ENCODE results near the gene NOTCH3.

The NOTCH3 gene

GRCh38 chr19:15113245-15114152 is 87.3 kb downstream of the NOTCH3 start:
- DNase-seq (ENCODE audit: low read depth) = no peak
- H3K4me3 ChIP-seq (ENCODE audit: low read depth, low read length) = no peak overlapping the region
- TF ChIP-seq CTCF (IDR thresholded peaks at IDR 0.05; ENCODE audit: control insufficient read depth, extremely low read depth, insufficient read depth) = no peak

GRCh38 chr19:15112385-15112784 is 88.4 kb downstream of the NOTCH3 start:
- no peak for DNase-seq (ENCODE audit: low read depth)
- H3K4me3 ChIP-seq (ENCODE audit: low read depth, low read length) = no peak overlapping the region
- no peak; the same call in 1 of the 2 replicates for TF ChIP-seq CTCF (IDR thresholded peaks at IDR 0.05; ENCODE audit: control insufficient read depth, extremely low read depth, insufficient read depth)

GRCh38 chr19:15111758-15112157 is 89.0 kb downstream of the NOTCH3 start:
- no peak for DNase-seq (ENCODE audit: low read depth)
- TF ChIP-seq CTCF (IDR thresholded peaks at IDR 0.05; ENCODE audit: control insufficient read depth, extremely low read depth, insufficient read depth) = no peak
- H3K4me3 ChIP-seq (ENCODE audit: low read depth, low read length) = no peak overlapping the region

GRCh38 chr19:15110418-15110815 is 90.4 kb downstream of the NOTCH3 start:
- no peak overlapping the region for H3K4me3 ChIP-seq (ENCODE audit: low read depth, low read length)
- DNase-seq (ENCODE audit: low read depth) = no peak
- no peak for TF ChIP-seq CTCF (IDR thresholded peaks at IDR 0.05; ENCODE audit: control insufficient read depth, extremely low read depth, insufficient read depth)

- TF ChIP-seq CTCF (IDR thresholded peaks at IDR 0.05; ENCODE audit: control insufficient read depth, extremely low read depth, insufficient read depth) = no peak
- no peak for DNase-seq (ENCODE audit: low read depth)
- no peak overlapping the region for H3K4me3 ChIP-seq (ENCODE audit: low read depth, low read length)
Observed at GRCh38 chr19:15109768-15110417, 90.9 kb downstream of the NOTCH3 start.
